ENCODE measurements around the gene OR6A2. TPM values are rescaled to one million over a fixed set of nuclear protein-coding genes. Genes with fewer than 3 reads are reported as not detected.

The OR6A2 gene
- total RNA-seq, 1 donor = 0.43 TPM

- H3K4me3 ChIP-seq (ENCODE audit: low read depth, low read length) = no peak overlapping the region
- DNase-seq (ENCODE audit: low read depth) = no peak
- TF ChIP-seq CTCF (IDR thresholded peaks at IDR 0.05; ENCODE audit: insufficient read depth, low read depth, low read length) = no peak
Observed at GRCh38 chr11:6828103-6828502, 28.6 kb upstream of the OR6A2 start.

GRCh38 chr11:6825231-6825744 is 25.8 kb upstream of the OR6A2 start:
- no peak for DNase-seq (ENCODE audit: low read depth)
- H3K4me3 ChIP-seq (ENCODE audit: low read depth, low read length) = no peak overlapping the region
- TF ChIP-seq CTCF (IDR thresholded peaks at IDR 0.05; ENCODE audit: insufficient read depth, low read depth, low read length) = no peak

GRCh38 chr11:6824136-6824823 is 24.8 kb upstream of the OR6A2 start:
- no peak for TF ChIP-seq CTCF (IDR thresholded peaks at IDR 0.05; ENCODE audit: insufficient read depth, low read depth, low read length)
- DNase-seq (ENCODE audit: low read depth) = no peak
- H3K4me3 ChIP-seq (ENCODE audit: low read depth, low read length) = no peak overlapping the region

- no peak overlapping the region for H3K4me3 ChIP-seq (ENCODE audit: low read depth, low read length)
- no peak for DNase-seq (ENCODE audit: low read depth)
- TF ChIP-seq CTCF (IDR thresholded peaks at IDR 0.05; ENCODE audit: insufficient read depth, low read depth, low read length) = no peak
Observed at GRCh38 chr11:6818967-6819366, 19.5 kb upstream of the OR6A2 start.

- H3K4me3 ChIP-seq (ENCODE audit: low read depth, low read length) = no peak overlapping the region
- no peak for TF ChIP-seq CTCF (IDR thresholded peaks at IDR 0.05; ENCODE audit: insufficient read depth, low read depth, low read length)
- no peak for DNase-seq (ENCODE audit: low read depth)
Observed at GRCh38 chr11:6817694-6818093, 18.2 kb upstream of the OR6A2 start.

- no peak for DNase-seq (ENCODE audit: low read depth)
- TF ChIP-seq CTCF (IDR thresholded peaks at IDR 0.05; ENCODE audit: insufficient read depth, low read depth, low read length) = no peak
- H3K4me3 ChIP-seq (ENCODE audit: low read depth, low read length) = no peak overlapping the region
Observed at GRCh38 chr11:6813656-6814055, 14.2 kb upstream of the OR6A2 start.

All from fibroblast of villous mesenchyme (primary cell).